GM18870 (cell line): ENCODE measurements around the gene TYSND1.
"Not testable (repeated sequence)": the region's sequence is repeated elsewhere in the genome, so short reads cannot be mapped to it uniquely, and the experiment has no call there.

Source experiments
- ATAC-seq: cut with Tn5 transposase; IDR thresholded peaks from one replicate; pipeline ENCODE4 v1.9.1; 2021; ENCODE audit warnings: moderate library complexity; ENCODE audit not compliant: unreplicated experiment

Gene TYSND1

GRCh38 chr10:70164163-70164562, 17.7 kb upstream of the TYSND1 start:
- no peak for ATAC-seq

- no peak for ATAC-seq
Observed at GRCh38 chr10:70163448-70163847, 16.9 kb upstream of the TYSND1 start.

GRCh38 chr10:70162892-70163201, 16.3 kb upstream of the TYSND1 start:
- ATAC-seq = peak; percentile 50

GRCh38 chr10:70162151-70162891, 15.8 kb upstream of the TYSND1 start:
- ATAC-seq = peak; percentile 19

- no peak for ATAC-seq
Observed at GRCh38 chr10:70160798-70161197, 14.3 kb upstream of the TYSND1 start.

GRCh38 chr10:70159366-70159765, 12.9 kb upstream of the TYSND1 start:
- not testable (repeated sequence) for ATAC-seq

- no peak for ATAC-seq
Observed at GRCh38 chr10:70158113-70158512, 11.6 kb upstream of the TYSND1 start.

GRCh38 chr10:70155255-70155838, 8.8 kb upstream of the TYSND1 start:
- ATAC-seq = no peak

GRCh38 chr10:70148516-70148915, 2.0 kb upstream of the TYSND1 start:
- ATAC-seq = no peak

GRCh38 chr10:70147259-70147625, 742 bp upstream of the TYSND1 start:
- ATAC-seq = no peak

GRCh38 chr10:70145666-70146488, 623 bp downstream of the TYSND1 start:
- ATAC-seq = peak; percentile 30

- no peak for ATAC-seq
Observed at GRCh38 chr10:70145166-70145665, 1.3 kb downstream of the TYSND1 start.

GRCh38 chr10:70144372-70145110, 2.0 kb downstream of the TYSND1 start:
- no peak for ATAC-seq

- no peak for ATAC-seq
Observed at GRCh38 chr10:70142555-70142954, 3.9 kb downstream of the TYSND1 start.

GRCh38 chr10:70140297-70140696, 6.2 kb downstream of the TYSND1 start:
- ATAC-seq = no peak

GRCh38 chr10:70139997-70140250, 6.6 kb downstream of the TYSND1 start:
- no peak for ATAC-seq

GRCh38 chr10:70139151-70139996, 7.1 kb downstream of the TYSND1 start:
- ATAC-seq = no peak

- ATAC-seq = no peak
Observed at GRCh38 chr10:70137927-70138883, 8.3 kb downstream of the TYSND1 start.

- ATAC-seq = no peak
Observed at GRCh38 chr10:70137135-70137534, 9.4 kb downstream of the TYSND1 start.
